Parathyroid adenoma (tissue), 2 donors: ENCODE measurements around the gene ATF5.

Experiments
- H2AFZ ChIP-seq: fragments of 300-600 bp; sonication (generic); one replicate; pipeline ENCODE4 v1.7.0; 2017; ENCODE audit warnings: antibody characterized with exemption, mild to moderate bottlenecking
- H3K27ac ChIP-seq: fragments of 300-600 bp; sonication (generic); one replicate; pipeline ENCODE4 v1.7.0; 2017
- H3K27me3 ChIP-seq: fragments of 300-600 bp; sonication (generic); one replicate; pipeline ENCODE4 v1.7.0; 2017; ENCODE audit warnings: low read length; ENCODE audit not compliant: control insufficient read depth, insufficient read depth
- H3K36me3 ChIP-seq: fragments of 300-600 bp; sonication (generic); one replicate; pipeline ENCODE4 v1.7.0; 2017; ENCODE audit warnings: low read length; ENCODE audit not compliant: control insufficient read depth, insufficient read depth
- H3K4me1 ChIP-seq: fragments of 300-600 bp; sonication (generic); one replicate; pipeline ENCODE4 v1.7.0; 2017; ENCODE audit warnings: control low read depth
- H3K4me2 ChIP-seq: fragments of 300-600 bp; sonication (generic); one replicate; pipeline ENCODE4 v1.7.0; 2017; ENCODE audit warnings: low read length
- H3K4me3 ChIP-seq: fragments of 300-600 bp; sonication (generic); one replicate; pipeline ENCODE4 v1.7.0; 2017; ENCODE audit warnings: low read depth, low read length
- H3K79me2 ChIP-seq: fragments of 300-600 bp; sonication (generic); one replicate; pipeline ENCODE4 v1.7.0; 2017; ENCODE audit warnings: control low read depth
- H3K9ac ChIP-seq: fragments of 300-600 bp; sonication (generic); one replicate; pipeline ENCODE4 v1.7.0; 2017; ENCODE audit warnings: mild to moderate bottlenecking
- H3K9me3 ChIP-seq: fragments of 300-600 bp; sonication (generic); one replicate; pipeline ENCODE4 v1.7.0; 2017; ENCODE audit warnings: low read length; ENCODE audit not compliant: control insufficient read depth
- CTCF ChIP-seq: fragments of 300-600 bp; sonication (generic); IDR thresholded peaks from one replicate; pipeline ENCODE4 v1.7.0; 2017; ENCODE audit warnings: antibody characterized with exemption, mild to moderate bottlenecking
- donor health status: primary hyperparathyroidism.

The ATF5 gene

GRCh38 chr19:49946415-49946814 lies 17.4 kb downstream of the ATF5 start:
- no peak overlapping the region for H3K4me2 ChIP-seq
- no peaks in the 10 kb centered on the region for H3K36me3 ChIP-seq
- H2AFZ ChIP-seq: no peak overlapping the region
- no peaks in the 10 kb centered on the region for H3K4me1 ChIP-seq
- H3K27ac ChIP-seq: no peak overlapping the region
- no peak overlapping the region for H3K4me3 ChIP-seq
- no peaks in the 10 kb centered on the region for H3K9me3 ChIP-seq
- no peaks in the 10 kb centered on the region for H3K27me3 ChIP-seq
- H3K79me2 ChIP-seq: no peaks in the 10 kb centered on the region
- no peak for TF ChIP-seq CTCF
- H3K9ac ChIP-seq: no peak overlapping the region

- Histone ChIP-seq H3K27me3 (no peaks in the 10 kb centered on the region), H3K4me3 (no peak overlapping the region), H3K4me1 (no peaks in the 10 kb centered on the region), H3K9ac (no peak overlapping the region), H2AFZ (no peak overlapping the region), H3K4me2 (no peak overlapping the region), H3K9me3 (no peaks in the 10 kb centered on the region), H3K79me2 (no peaks in the 10 kb centered on the region), H3K27ac (no peak overlapping the region), H3K36me3 (no peaks in the 10 kb centered on the region)
- no peak for TF ChIP-seq CTCF
These were observed 21.0 kb downstream of the ATF5 start for GRCh38 chr19:49949742-49950589.

DNA sequence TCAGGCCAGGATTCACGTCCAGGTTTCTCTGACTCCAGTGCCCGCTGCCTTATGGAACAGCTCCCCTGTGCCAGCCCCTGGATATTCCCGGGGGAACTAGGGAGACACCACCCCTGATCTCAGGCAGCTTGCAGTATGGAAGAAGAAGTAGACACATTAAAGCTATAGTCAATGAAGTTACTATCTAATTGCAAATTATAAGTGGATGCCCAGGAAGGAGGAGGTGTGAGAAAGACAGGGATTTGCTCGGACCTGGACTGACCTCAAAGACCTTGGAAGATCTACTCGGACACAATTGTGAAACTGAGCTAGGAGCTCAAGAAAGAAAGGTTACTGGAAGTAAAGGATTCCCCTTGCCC lies 21.6 kb downstream of the ATF5 start:
- Histone ChIP-seq H3K4me1 (no peaks in the 10 kb centered on the region), H3K36me3 (no peaks in the 10 kb centered on the region), H2AFZ (no peak overlapping the region), H3K9ac (no peak overlapping the region), H3K9me3 (no peaks in the 10 kb centered on the region), H3K4me2 (no peak overlapping the region), H3K27ac (no peak overlapping the region), H3K4me3 (no peak overlapping the region), H3K27me3 (no peaks in the 10 kb centered on the region), H3K79me2 (no peaks in the 10 kb centered on the region)
- no peak for TF ChIP-seq CTCF

DNA sequence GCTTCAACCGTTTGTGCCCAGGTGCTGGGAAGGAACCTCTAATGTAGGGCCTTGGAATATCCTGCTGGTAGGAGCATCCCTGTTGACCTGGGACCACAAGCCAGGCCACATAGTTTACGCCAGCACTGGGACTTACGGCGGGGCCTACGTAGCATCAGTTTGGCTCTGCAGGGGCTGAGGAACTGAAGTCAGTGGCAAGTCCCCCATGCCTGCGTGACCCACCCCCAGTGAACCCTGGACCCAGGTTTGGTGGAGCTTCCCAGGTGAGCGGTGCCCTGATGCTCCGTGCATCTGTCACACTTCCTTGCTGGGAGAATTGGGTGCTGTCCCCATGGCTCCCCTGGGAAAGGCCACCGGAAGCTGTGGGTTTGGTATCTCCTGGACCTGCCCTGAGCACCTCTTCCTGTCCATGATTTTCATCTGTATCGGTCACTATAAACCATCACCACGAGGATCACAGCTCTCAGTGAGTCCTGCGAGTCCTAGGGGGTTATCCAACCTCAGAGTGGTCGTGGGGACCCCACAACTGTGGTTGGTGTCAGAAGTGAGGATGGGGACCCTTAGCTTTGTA lies 22.0 kb downstream of the ATF5 start:
- Histone ChIP-seq H3K9ac (no peak overlapping the region), H3K4me1 (no peaks in the 10 kb centered on the region), H3K79me2 (no peaks in the 10 kb centered on the region), H3K9me3 (no peaks in the 10 kb centered on the region), H3K27me3 (no peaks in the 10 kb centered on the region), H3K27ac (no peak overlapping the region), H3K4me3 (no peak overlapping the region), H2AFZ (no peak overlapping the region), H3K4me2 (no peak overlapping the region), H3K36me3 (no peaks in the 10 kb centered on the region)
- no peak for TF ChIP-seq CTCF
